ENCODE results near the gene STAT1.

The STAT1 gene

GRCh38 chr2:191036363-191036762 is 22.4 kb upstream of the STAT1 start:
- Histone ChIP-seq H3K36me3 (ENCODE audit: insufficient read depth, low read length) (no peaks in the 10 kb centered on the region), H3K27me3 (ENCODE audit: insufficient read depth, low read length, poor library complexity, severe bottlenecking) (no peaks in the 10 kb centered on the region), H3K4me2 (ENCODE audit: low read depth, low read length, poor library complexity, severe bottlenecking) (no peak overlapping the region), H3K9me3 (ENCODE audit: insufficient read depth, low read depth, low read length) (no peaks in the 10 kb centered on the region), H3K79me2 (ENCODE audit: insufficient read depth, low read length) (no peaks in the 10 kb centered on the region), H2AFZ (ENCODE audit: low read length) (no peak overlapping the region), H4K20me1 (ENCODE audit: insufficient read depth, low read length, poor library complexity, severe bottlenecking) (no peaks in the 10 kb centered on the region), H3K4me1 (ENCODE audit: insufficient read depth, low read length, poor library complexity, severe bottlenecking) (peaks cover 13% of the 10 kb centered on the region), H3F3A (ENCODE audit: low read depth) (no peaks in the 10 kb centered on the region), H3K9me2 (replicated peaks; ENCODE audit: low read depth, low read length) (no peaks in the 10 kb centered on the region), H3K9ac (ENCODE audit: low read depth, low read length, poor library complexity, severe bottlenecking) (no peak overlapping the region), H3K4me3 (ENCODE audit: low read length, poor library complexity, severe bottlenecking) (no peak overlapping the region)
- TF ChIP-seq EZH2phosphoT487 (IDR thresholded peaks at IDR 0.05; ENCODE audit: borderline replicate concordance) (no peak), CTCF (conservative IDR thresholded peaks at IDR 0.05; ENCODE audit: low read length) (no peak)

DNA sequence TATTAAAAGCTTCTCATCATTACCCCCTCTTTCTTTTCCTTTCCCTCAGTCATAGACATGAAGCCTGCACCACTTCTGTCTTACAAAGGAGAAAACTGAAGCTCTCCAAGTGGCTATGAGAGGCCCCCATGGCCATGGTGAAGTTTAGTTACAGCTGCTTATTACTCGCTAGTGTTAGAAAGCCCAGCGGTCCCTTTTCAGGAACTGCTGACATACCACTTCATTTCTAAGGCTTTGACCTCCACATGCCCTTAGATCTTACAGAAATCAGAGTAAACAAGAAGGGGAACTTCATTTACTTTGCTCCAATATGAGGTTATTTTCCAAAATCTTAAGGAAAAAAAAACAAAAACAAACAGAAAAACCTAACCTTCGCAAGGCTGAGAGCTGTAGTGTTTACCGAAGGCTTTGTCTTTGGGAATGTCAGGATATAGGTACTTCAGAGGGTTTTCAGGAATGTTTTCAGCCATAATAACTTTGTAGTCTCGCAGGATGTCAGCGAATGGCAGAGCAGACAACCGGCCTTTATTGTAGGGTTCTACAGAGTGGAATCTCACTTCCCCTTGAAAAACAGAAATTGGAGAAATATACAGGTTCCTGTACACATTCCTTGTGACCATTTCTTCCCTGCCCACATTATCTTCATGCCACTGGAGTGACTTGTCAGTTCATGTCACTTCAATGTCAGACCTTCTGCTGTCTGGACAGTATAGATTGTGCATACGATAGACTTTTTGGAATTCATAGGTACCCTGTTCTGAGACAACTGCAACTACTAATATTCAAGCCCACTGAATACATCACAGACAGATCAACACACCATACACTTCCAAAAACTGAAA is 18.8 kb upstream of the STAT1 start:
- Histone ChIP-seq H3K36me3 (ENCODE audit: insufficient read depth, low read length) (no peaks in the 10 kb centered on the region), H3F3A (ENCODE audit: low read depth) (no peaks in the 10 kb centered on the region), H3K79me2 (ENCODE audit: insufficient read depth, low read length) (no peaks in the 10 kb centered on the region), H2AFZ (ENCODE audit: low read length) (no peak overlapping the region), H3K4me2 (ENCODE audit: low read depth, low read length, poor library complexity, severe bottlenecking) (no peak overlapping the region), H3K4me1 (ENCODE audit: insufficient read depth, low read length, poor library complexity, severe bottlenecking) (peaks cover 2% of the 10 kb centered on the region), H3K27me3 (ENCODE audit: insufficient read depth, low read length, poor library complexity, severe bottlenecking) (no peaks in the 10 kb centered on the region), H3K4me3 (ENCODE audit: low read length, poor library complexity, severe bottlenecking) (no peak overlapping the region), H3K9me3 (ENCODE audit: insufficient read depth, low read depth, low read length) (no peaks in the 10 kb centered on the region), H4K20me1 (ENCODE audit: insufficient read depth, low read length, poor library complexity, severe bottlenecking) (no peaks in the 10 kb centered on the region), H3K9me2 (replicated peaks; ENCODE audit: low read depth, low read length) (no peaks in the 10 kb centered on the region), H3K9ac (ENCODE audit: low read depth, low read length, poor library complexity, severe bottlenecking) (no peak overlapping the region)
- TF ChIP-seq CTCF (conservative IDR thresholded peaks at IDR 0.05; ENCODE audit: low read length) (no peak), EZH2phosphoT487 (IDR thresholded peaks at IDR 0.05; ENCODE audit: borderline replicate concordance) (no peak)

- Histone ChIP-seq H3K36me3 (ENCODE audit: insufficient read depth, low read length) (no peaks in the 10 kb centered on the region), H3F3A (ENCODE audit: low read depth) (no peaks in the 10 kb centered on the region), H2AFZ (ENCODE audit: low read length) (no peak overlapping the region), H3K9ac (ENCODE audit: low read depth, low read length, poor library complexity, severe bottlenecking) (no peak overlapping the region), H3K27me3 (ENCODE audit: insufficient read depth, low read length, poor library complexity, severe bottlenecking) (no peaks in the 10 kb centered on the region), H3K4me2 (ENCODE audit: low read depth, low read length, poor library complexity, severe bottlenecking) (no peak overlapping the region), H4K20me1 (ENCODE audit: insufficient read depth, low read length, poor library complexity, severe bottlenecking) (no peaks in the 10 kb centered on the region), H3K4me1 (ENCODE audit: insufficient read depth, low read length, poor library complexity, severe bottlenecking) (peaks cover 6% of the 10 kb centered on the region), H3K4me3 (ENCODE audit: low read length, poor library complexity, severe bottlenecking) (no peak overlapping the region), H3K79me2 (ENCODE audit: insufficient read depth, low read length) (no peaks in the 10 kb centered on the region), H3K9me2 (replicated peaks; ENCODE audit: low read depth, low read length) (no peaks in the 10 kb centered on the region), H3K9me3 (ENCODE audit: insufficient read depth, low read depth, low read length) (no peaks in the 10 kb centered on the region)
- no peak for TF ChIP-seq CTCF (conservative IDR thresholded peaks at IDR 0.05; ENCODE audit: low read length)
- TF ChIP-seq EZH2phosphoT487 (IDR thresholded peaks at IDR 0.05; ENCODE audit: borderline replicate concordance): no peak
Observed at GRCh38 chr2:191031256-191031655, 17.3 kb upstream of the STAT1 start.

Measured in Loucy (cell line).